Measurements from ENCODE around the gene ARL15. TPM values are rescaled to one million over a fixed set of nuclear protein-coding genes. Genes with fewer than 3 reads are reported as not detected.
"Not testable (repeated sequence)": the region's sequence is repeated elsewhere in the genome, so short reads cannot be mapped to it uniquely, and the experiment has no call there.

ARL15 gene
- total and polyA plus RNA-seq, 9 donors = 14.9 to 34.0 (median 19.2) TPM

DNA sequence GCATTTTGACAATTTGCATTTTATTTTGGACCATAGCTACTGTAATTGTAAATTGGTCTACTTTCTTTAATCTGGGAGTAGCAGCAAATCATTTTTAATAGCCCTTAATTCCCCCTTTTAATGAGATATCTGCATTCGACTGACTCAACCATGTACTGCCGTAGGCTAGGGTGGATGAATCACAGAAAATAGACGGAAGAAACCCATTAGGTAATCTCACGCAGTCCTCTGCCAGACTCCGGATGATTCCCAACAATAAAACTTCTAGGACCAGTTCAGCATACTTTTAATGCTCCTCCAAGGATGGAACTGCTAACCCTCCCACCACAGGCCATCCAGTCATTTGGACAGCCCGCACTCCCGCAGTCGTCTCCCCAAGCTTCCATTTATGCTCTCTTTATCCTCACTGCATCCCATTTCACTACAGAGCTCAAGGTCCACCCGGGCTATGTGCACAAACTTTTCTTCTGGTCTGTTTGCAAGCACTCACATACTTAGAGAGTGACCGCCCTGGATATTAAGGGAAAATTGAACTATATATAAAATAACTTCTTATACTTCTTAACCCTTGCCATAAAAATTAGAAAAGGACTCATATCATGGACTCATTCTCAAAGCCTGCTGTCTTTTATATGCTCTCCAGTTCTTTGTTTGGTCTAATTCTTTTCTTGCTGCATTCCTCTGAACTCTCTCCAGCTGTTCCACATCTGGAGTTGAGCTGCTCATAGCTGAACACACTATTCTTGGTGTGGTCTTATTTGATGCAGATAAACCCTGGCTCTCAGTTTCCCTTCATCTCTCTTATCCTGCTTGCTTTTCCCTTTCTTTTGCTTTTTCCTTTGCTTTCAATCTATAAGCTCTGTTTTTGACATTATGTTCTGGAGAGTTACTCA is 326.6 kb downstream of the ARL15 start:
- Histone ChIP-seq H3K36me3 (no peaks in the 10 kb centered on the region), H3K9me3 (no peaks in the 10 kb centered on the region), H3K4me1 (ENCODE audit: insufficient read depth) (no peaks in the 10 kb centered on the region), H3K4me3 (no peak overlapping the region), H3K27me3 (no peaks in the 10 kb centered on the region), H3K27ac (no peak overlapping the region)
- TF ChIP-seq POLR2A (IDR thresholded peaks at IDR 0.05) (no peak), EP300 (IDR thresholded peaks at IDR 0.05) (no peak)
- intact Hi-C loops (cut with DNase I) = no loop called here
- no peak for DNase-seq
- WGBS, 3 donors = 79 to 86% (median 83%) methylated on average over 10 of the region's 10 CpGs

DNA sequence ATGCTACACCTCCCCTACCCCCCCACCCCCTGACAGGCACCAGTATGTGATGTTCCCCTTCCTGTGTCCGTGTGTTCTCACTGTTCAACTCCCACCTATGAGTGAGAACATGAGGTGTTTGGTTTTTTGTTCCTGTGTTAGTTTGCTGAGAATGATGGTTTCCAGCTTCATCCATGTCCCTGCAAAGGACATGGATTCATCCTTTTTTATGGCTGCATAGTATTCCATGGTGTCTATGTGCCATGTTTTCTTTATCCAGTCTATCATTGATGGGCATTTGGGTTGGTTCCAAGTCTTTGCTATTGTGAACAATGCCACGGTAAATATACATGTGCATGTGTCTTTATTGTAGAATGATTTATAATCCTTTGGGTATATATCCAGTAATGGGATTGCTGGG is 328.1 kb downstream of the ARL15 start:
- H3K4me1 ChIP-seq (ENCODE audit: insufficient read depth); H3K36me3 ChIP-seq; intact Hi-C loops (cut with DNase I); H3K4me3 ChIP-seq; H3K9me3 ChIP-seq; DNase-seq; H3K27ac ChIP-seq; H3K27me3 ChIP-seq: not testable (repeated sequence)
- WGBS, 3 donors = 93 to 97% (median 96%) methylated on average over 2 of the region's 2 CpGs

DNA sequence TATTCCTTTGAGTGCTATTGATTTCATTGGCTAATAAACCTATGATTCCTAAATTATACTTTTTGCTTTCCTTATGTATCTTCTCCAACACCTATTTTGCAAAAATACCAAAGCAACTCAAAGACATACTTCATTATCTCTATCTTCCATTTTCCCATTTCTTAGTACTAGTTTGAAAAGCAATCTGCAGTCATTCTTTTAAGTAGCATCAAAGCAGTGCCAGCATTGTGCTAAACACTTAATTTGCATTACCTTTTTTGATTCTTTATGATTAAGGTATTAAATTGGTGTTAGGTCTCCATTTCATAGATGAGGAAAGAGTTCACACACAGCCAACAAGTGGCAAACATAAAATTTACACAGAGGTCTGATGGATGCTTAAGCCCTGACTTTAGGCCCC is 330.3 kb downstream of the ARL15 start:
- Histone ChIP-seq H3K27ac (no peak overlapping the region), H3K4me3 (no peak overlapping the region), H3K36me3 (no peaks in the 10 kb centered on the region), H3K9me3 (no peaks in the 10 kb centered on the region), H3K4me1 (ENCODE audit: insufficient read depth) (no peaks in the 10 kb centered on the region), H3K27me3 (no peaks in the 10 kb centered on the region)
- intact Hi-C loops (cut with DNase I) = no loop called here
- no peak for DNase-seq
- TF ChIP-seq, protein P1, sequence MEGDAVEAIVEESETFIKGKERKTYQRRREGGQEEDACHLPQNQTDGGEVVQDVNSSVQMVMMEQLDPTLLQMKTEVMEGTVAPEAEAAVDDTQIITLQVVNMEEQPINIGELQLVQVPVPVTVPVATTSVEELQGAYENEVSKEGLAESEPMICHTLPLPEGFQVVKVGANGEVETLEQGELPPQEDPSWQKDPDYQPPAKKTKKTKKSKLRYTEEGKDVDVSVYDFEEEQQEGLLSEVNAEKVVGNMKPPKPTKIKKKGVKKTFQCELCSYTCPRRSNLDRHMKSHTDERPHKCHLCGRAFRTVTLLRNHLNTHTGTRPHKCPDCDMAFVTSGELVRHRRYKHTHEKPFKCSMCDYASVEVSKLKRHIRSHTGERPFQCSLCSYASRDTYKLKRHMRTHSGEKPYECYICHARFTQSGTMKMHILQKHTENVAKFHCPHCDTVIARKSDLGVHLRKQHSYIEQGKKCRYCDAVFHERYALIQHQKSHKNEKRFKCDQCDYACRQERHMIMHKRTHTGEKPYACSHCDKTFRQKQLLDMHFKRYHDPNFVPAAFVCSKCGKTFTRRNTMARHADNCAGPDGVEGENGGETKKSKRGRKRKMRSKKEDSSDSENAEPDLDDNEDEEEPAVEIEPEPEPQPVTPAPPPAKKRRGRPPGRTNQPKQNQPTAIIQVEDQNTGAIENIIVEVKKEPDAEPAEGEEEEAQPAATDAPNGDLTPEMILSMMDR (IDR thresholded peaks at IDR 0.05) = no peak
- TF ChIP-seq POLR2A (IDR thresholded peaks at IDR 0.05) (no peak), EP300 (IDR thresholded peaks at IDR 0.05) (no peak)

- H3K36me3 ChIP-seq = no peaks in the 10 kb centered on the region
- no peak overlapping the region for H3K27ac ChIP-seq
- DNase-seq = no peak
- intact Hi-C loops (cut with DNase I) = no loop called here
- WGBS, 3 donors = 88 to 96% (median 93%) methylated on average over 1 of the region's 1 CpG
- no peak overlapping the region for H3K4me3 ChIP-seq
- no peaks in the 10 kb centered on the region for H3K27me3 ChIP-seq
- TF ChIP-seq, protein P1 (IDR thresholded peaks at IDR 0.05) = no peak
- no peak for TF ChIP-seq EP300 (IDR thresholded peaks at IDR 0.05)
- no peak for TF ChIP-seq POLR2A (IDR thresholded peaks at IDR 0.05)
- no peaks in the 10 kb centered on the region for H3K9me3 ChIP-seq
- peaks cover 2% of the 10 kb centered on the region for H3K4me1 ChIP-seq (ENCODE audit: insufficient read depth)
These were observed 336.4 kb downstream of the ARL15 start for GRCh38 chr5:53974021-53974420.

DNA sequence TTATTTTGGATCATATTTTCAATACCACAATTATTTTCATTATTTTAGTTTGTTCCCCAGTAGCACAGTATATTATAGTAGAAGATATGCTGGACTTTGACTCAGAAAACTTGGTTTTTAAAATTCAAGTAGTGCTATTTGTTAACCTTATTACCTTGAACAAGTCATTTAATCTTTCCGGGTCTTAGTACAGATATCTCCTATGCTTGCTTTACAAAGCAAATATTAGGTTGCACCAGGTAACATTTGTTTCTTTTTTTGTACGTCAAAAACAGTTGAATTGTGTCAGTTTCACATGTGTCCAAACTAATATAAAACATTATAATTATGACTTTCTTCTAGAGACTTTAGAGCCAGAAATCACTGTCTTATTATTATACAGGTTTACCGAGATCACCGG is 338.1 kb downstream of the ARL15 start:
- H3K27ac ChIP-seq = no peak overlapping the region
- TF ChIP-seq POLR2A (IDR thresholded peaks at IDR 0.05) = no peak
- TF ChIP-seq, protein P1 (IDR thresholded peaks at IDR 0.05) = no peak
- no peak for TF ChIP-seq EP300 (IDR thresholded peaks at IDR 0.05)
- no peaks in the 10 kb centered on the region for H3K9me3 ChIP-seq
- WGBS, 3 donors = 81 to 86% (median 86%) methylated on average over 4 of the region's 4 CpGs
- H3K27me3 ChIP-seq = no peaks in the 10 kb centered on the region
- H3K4me1 ChIP-seq (ENCODE audit: insufficient read depth) = peaks cover 2% of the 10 kb centered on the region
- no peaks in the 10 kb centered on the region for H3K36me3 ChIP-seq
- H3K4me3 ChIP-seq = no peak overlapping the region
- intact Hi-C loops (cut with DNase I) = no loop called here
- no peak for DNase-seq
